Neuronal stem cell (in vitro differentiated cells): ENCODE data around the gene HIP1.
"Not testable (repeated sequence)": the region's sequence is repeated elsewhere in the genome, so short reads cannot be mapped to it uniquely, and the experiment has no call there.

Experiments
- DNase-seq: peaks from one replicate; pipeline ENCODE4 v3.0.0-alpha.2; 2013; ENCODE audit warnings: low spot score
- H2AFZ ChIP-seq: one replicate; pipeline ENCODE4 v1.6.1; 2013; ENCODE audit warnings: mild to moderate bottlenecking, low read length, inconsistent platforms
- H2AK5ac ChIP-seq: 2 replicates; pipeline ENCODE4 v1.6.1; 2013; ENCODE audit warnings: low read depth, mild to moderate bottlenecking, inconsistent platforms, low read length, moderate library complexity, mixed read lengths
- H2BK120ac ChIP-seq: 2 replicates; pipeline ENCODE4 v1.6.1; 2013; ENCODE audit warnings: low read depth, mild to moderate bottlenecking, inconsistent platforms, low read length, moderate library complexity, mixed read lengths
- H2BK12ac ChIP-seq: one replicate; pipeline ENCODE4 v1.6.1; 2013; ENCODE audit warnings: low read length, inconsistent platforms
- H2BK15ac ChIP-seq: 2 replicates; pipeline ENCODE4 v1.6.1; 2013; ENCODE audit warnings: mild to moderate bottlenecking, low read length, inconsistent platforms, mixed read lengths
- H2BK5ac ChIP-seq: one replicate; pipeline ENCODE4 v1.6.1; 2013; ENCODE audit warnings: inconsistent platforms, mild to moderate bottlenecking, low read length, moderate library complexity
- H3K14ac ChIP-seq: one replicate; pipeline ENCODE4 v1.6.1; 2013; ENCODE audit warnings: low read length, inconsistent platforms
- H3K18ac ChIP-seq: 2 replicates; pipeline ENCODE4 v1.6.1; 2013; ENCODE audit warnings: low read length, inconsistent platforms
- H3K23ac ChIP-seq: 2 replicates; pipeline ENCODE4 v1.6.1; 2013; ENCODE audit warnings: low read depth, mild to moderate bottlenecking, mixed read lengths, low read length, inconsistent platforms; ENCODE audit not compliant: poor library complexity
- H3K27ac ChIP-seq: replicated peaks from 3 replicates; pipeline ENCODE4 v1.5.1; 2013; ENCODE audit warnings: low read length, inconsistent platforms
- H3K27me3 ChIP-seq, 3 experiments: 2 replicates each; pipeline ENCODE4 v1.6.1; 2013; ENCODE audit warnings: low read length in 3 of 3, mild to moderate bottlenecking in 2 of 3, inconsistent platforms in 1 of 3, low read depth in 1 of 3, mixed read lengths in 1 of 3, moderate library complexity in 1 of 3; ENCODE audit not compliant: control insufficient read depth in 3 of 3, insufficient read depth in 3 of 3
- H3K36me3 ChIP-seq, 2 donors: replicated peaks in 1 of 2; 2 replicates each; pipeline ENCODE4 v1.6.1; 2013; ENCODE audit warnings: low read length in 2 of 2; ENCODE audit not compliant: control insufficient read depth in 2 of 2, insufficient read depth in 2 of 2
- H3K4ac ChIP-seq: 2 replicates; pipeline ENCODE4 v1.6.1; 2013; ENCODE audit warnings: inconsistent platforms, mild to moderate bottlenecking, low read length, moderate library complexity
- H3K4me1 ChIP-seq, 2 donors: 1 replicate in 1 of 2; 2 replicates in 1 of 2; pipeline ENCODE4 v1.6.1; 2013; ENCODE audit warnings: low read length in 2 of 2, low read depth in 1 of 2; ENCODE audit not compliant: control insufficient read depth in 2 of 2, insufficient read depth in 1 of 2
- H3K4me2 ChIP-seq: one replicate; pipeline ENCODE4 v1.6.1; 2013; ENCODE audit warnings: mild to moderate bottlenecking, low read length, inconsistent platforms; ENCODE audit not compliant: insufficient read depth, poor library complexity, severe bottlenecking
- H3K4me3 ChIP-seq, 2 donors: 2 replicates each; pipeline ENCODE4 v1.5.1; 2013; ENCODE audit warnings: low read length in 2 of 2, mild to moderate bottlenecking in 2 of 2, inconsistent platforms in 1 of 2, moderate library complexity in 1 of 2
- H3K79me1 ChIP-seq: one replicate; pipeline ENCODE4 v1.6.1; 2013; ENCODE audit warnings: low read depth, mild to moderate bottlenecking, inconsistent platforms, low read length, moderate library complexity
- H3K9ac ChIP-seq: one replicate; pipeline ENCODE4 v1.6.1; 2013; ENCODE audit warnings: mild to moderate bottlenecking, low read depth, low read length, inconsistent platforms; ENCODE audit not compliant: poor library complexity
- H3K9me3 ChIP-seq, 2 donors: replicated peaks in 1 of 2; 2 replicates each; pipeline versions ENCODE3 to v1.6.1; 2013; ENCODE audit warnings: low read length in 2 of 2, mild to moderate bottlenecking in 2 of 2, inconsistent platforms in 1 of 2, low read depth in 1 of 2, mixed read lengths in 1 of 2, moderate library complexity in 1 of 2; ENCODE audit not compliant: control insufficient read depth in 2 of 2, insufficient read depth in 1 of 2
- H4K8ac ChIP-seq: one replicate; pipeline ENCODE4 v1.6.1; 2013; ENCODE audit warnings: low read depth, mild to moderate bottlenecking, inconsistent platforms, low read length, moderate library complexity
- H4K91ac ChIP-seq: one replicate; pipeline ENCODE4 v1.6.1; 2013; ENCODE audit warnings: low read length, low read depth, mild to moderate bottlenecking, inconsistent platforms; ENCODE audit not compliant: poor library complexity
- WGBS, 2 donors: extraction: QIAGEN DNeasy Blood & Tissue Kit; methylation state at CpG; one replicate each; pipeline ENCODE4 v1.1.7; 2013; ENCODE audit warnings: missing lambda C conversion rate in 2 of 2, mixed read lengths in 1 of 2; ENCODE audit not compliant: insufficient read length in 2 of 2, insufficient replicate concordance in 1 of 2; ENCODE audit errors: extremely low coverage in 2 of 2; 5-methylcytosine and 5-hydroxymethylcytosine counted together

HIP1 gene

GRCh38 chr7:75559355-75559975, 179.3 kb downstream of the HIP1 start:
- H3K27me3 ChIP-seq: no peaks in the 10 kb centered on the region
- H2BK120ac ChIP-seq: no peak overlapping the region
- H4K91ac ChIP-seq: no peak overlapping the region
- H3K14ac ChIP-seq: no peak overlapping the region
- H3K36me3 ChIP-seq: peaks cover 57 to 93% of the 10 kb centered on the region in 2 donors
- no peak overlapping the region for H3K18ac ChIP-seq
- H4K8ac ChIP-seq: no peak overlapping the region
- peak overlapping the region; percentile 56 for H3K23ac ChIP-seq
- no peak overlapping the region for H2BK12ac ChIP-seq
- H3K4me3 ChIP-seq: no peak overlapping the region
- no peak overlapping the region for H2BK15ac ChIP-seq
- no peak overlapping the region for H3K27ac ChIP-seq
- peaks cover 1% of the 10 kb centered on the region for H3K79me1 ChIP-seq
- H2BK5ac ChIP-seq: no peak overlapping the region
- no peak overlapping the region for H3K4me2 ChIP-seq
- no peak for DNase-seq
- H3K4ac ChIP-seq: no peak overlapping the region
- WGBS, 2 donors: no CpG with 5 or more reads among the region's 27 CpGs
- no peak overlapping the region for H2AFZ ChIP-seq
- H3K9me3 ChIP-seq: no peaks in the 10 kb centered on the region
- H3K4me1 ChIP-seq: no peaks in the 10 kb centered on the region
- no peak overlapping the region for H3K9ac ChIP-seq
- no peak overlapping the region for H2AK5ac ChIP-seq

GRCh38 chr7:75556835-75557234, 181.9 kb downstream of the HIP1 start:
- not testable (repeated sequence) for H4K91ac ChIP-seq, H3K79me1 ChIP-seq

GRCh38 chr7:75555736-75556135, 183.0 kb downstream of the HIP1 start:
- Histone ChIP-seq H3K4ac (no peak overlapping the region), H3K4me3 (no peak overlapping the region), H2AFZ (no peak overlapping the region), H3K36me3 (peaks cover 54 to 88% of the 10 kb centered on the region in 2 donors), H3K9me3 (no peaks in the 10 kb centered on the region), H2BK5ac (no peak overlapping the region), H2AK5ac (no peak overlapping the region), H3K4me1 (no peaks in the 10 kb centered on the region), H3K27me3 (no peaks in the 10 kb centered on the region), H3K79me1 (peaks cover 4% of the 10 kb centered on the region), H3K23ac (peak overlapping the region; percentile 17), H2BK120ac (no peak overlapping the region), H3K18ac (no peak overlapping the region), H3K14ac (no peak overlapping the region), H4K91ac (no peak overlapping the region), H4K8ac (no peak overlapping the region), H3K27ac (no peak overlapping the region), H2BK15ac (no peak overlapping the region), H3K4me2 (no peak overlapping the region), H2BK12ac (no peak overlapping the region), H3K9ac (no peak overlapping the region)
- no CpG with 5 or more reads among the region's 13 CpGs for WGBS, 2 donors
- no peak for DNase-seq

More at GRCh38 chr7:75556835-75557234, 181.9 kb downstream of the HIP1 start:
- not testable (repeated sequence) for H2AFZ ChIP-seq, H3K23ac ChIP-seq, H3K18ac ChIP-seq, H3K4me3 ChIP-seq, H3K14ac ChIP-seq, H3K9ac ChIP-seq, H3K27me3 ChIP-seq, H4K8ac ChIP-seq, H2BK12ac ChIP-seq, H3K9me3 ChIP-seq, H2AK5ac ChIP-seq, H3K4me1 ChIP-seq, H3K4me2 ChIP-seq, H2BK15ac ChIP-seq, H2BK5ac ChIP-seq, H3K4ac ChIP-seq, DNase-seq, H3K27ac ChIP-seq, H2BK120ac ChIP-seq
- WGBS, 2 donors: no CpG with 5 or more reads among the region's 6 CpGs
- peaks cover 55 to 92% of the 10 kb centered on the region in 2 donors for H3K36me3 ChIP-seq

- H3K23ac ChIP-seq: no peak overlapping the region
- no peak overlapping the region for H3K9ac ChIP-seq
- H2AK5ac ChIP-seq: no peak overlapping the region
- peaks cover 52 to 88% of the 10 kb centered on the region in 2 donors for H3K36me3 ChIP-seq
- no peak overlapping the region for H3K4me2 ChIP-seq
- H3K4me1 ChIP-seq: no peaks in the 10 kb centered on the region
- H4K8ac ChIP-seq: no peak overlapping the region
- H3K27ac ChIP-seq: no peak overlapping the region
- no CpG with 5 or more reads among the region's 15 CpGs for WGBS, 2 donors
- H3K27me3 ChIP-seq: no peaks in the 10 kb centered on the region
- no peaks in the 10 kb centered on the region for H3K79me1 ChIP-seq
- no peak overlapping the region for H2BK120ac ChIP-seq
- H4K91ac ChIP-seq: no peak overlapping the region
- no peak overlapping the region for H3K18ac ChIP-seq
- no peak for DNase-seq
- H3K14ac ChIP-seq: no peak overlapping the region
- H2BK5ac ChIP-seq: peak overlapping the region; percentile 71
- H3K4me3 ChIP-seq: no peak overlapping the region
- no peak overlapping the region for H2AFZ ChIP-seq
- H2BK12ac ChIP-seq: no peak overlapping the region
- H2BK15ac ChIP-seq: no peak overlapping the region
- no peaks in the 10 kb centered on the region for H3K9me3 ChIP-seq
- no peak overlapping the region for H3K4ac ChIP-seq
Measured at GRCh38 chr7:75546237-75547015, 192.3 kb downstream of the HIP1 start.
